IPS-18c (cell line): ENCODE data around the gene MRPS34.

Experiments used
- H3K4me3 ChIP-seq: 2 replicates; pipeline ENCODE4 v1.7.0; 2013; ENCODE audit warnings: low read depth, mild to moderate bottlenecking, low read length, moderate library complexity; ENCODE audit not compliant: insufficient read depth
- H3K9me3 ChIP-seq: one replicate; pipeline ENCODE4 v1.6.1; 2013; ENCODE audit warnings: mild to moderate bottlenecking, low read length, moderate library complexity; ENCODE audit not compliant: control insufficient read depth, insufficient read depth

The MRPS34 gene

GRCh38 chr16:1787056-1787321 is 14.1 kb upstream of the MRPS34 start:
- Histone ChIP-seq H3K4me3 (no peak overlapping the region), H3K9me3 (peaks cover 4% of the 10 kb centered on the region)

GRCh38 chr16:1786242-1787055 is 13.5 kb upstream of the MRPS34 start:
- Histone ChIP-seq H3K4me3 (no peak overlapping the region), H3K9me3 (peaks cover 4% of the 10 kb centered on the region)

- no peak overlapping the region for H3K4me3 ChIP-seq
- H3K9me3 ChIP-seq: peaks cover 4% of the 10 kb centered on the region
Measured at GRCh38 chr16:1785846-1786170, 12.9 kb upstream of the MRPS34 start.

- H3K9me3 ChIP-seq: peaks cover 4% of the 10 kb centered on the region
- H3K4me3 ChIP-seq: no peak overlapping the region
Measured at GRCh38 chr16:1784977-1785845, 12.3 kb upstream of the MRPS34 start.

GRCh38 chr16:1782408-1783264 is 9.7 kb upstream of the MRPS34 start, which contains the start of the genes NUBP2 and SPSB3:
NUBP2 (plus strand) TSS chr16:1782960; CDS start chr16:1783021, 61 bp downstream.
SPSB3 (minus strand) TSS chr16:1782571; CDS start chr16:1781483, 1,088 bp downstream.
- peak within 1 kb of the TSS; percentile 80 for H3K4me3 ChIP-seq
- H3K9me3 ChIP-seq: peaks cover 4% of the 10 kb centered on the region

GRCh38 chr16:1781758-1782407 is 8.9 kb upstream of the MRPS34 start:
- H3K4me3 ChIP-seq: peak overlapping the region; percentile 74
- peaks cover 4% of the 10 kb centered on the region for H3K9me3 ChIP-seq

GRCh38 chr16:1781254-1781653 is 8.3 kb upstream of the MRPS34 start:
- peaks cover 4% of the 10 kb centered on the region for H3K9me3 ChIP-seq
- peak overlapping the region; percentile 74 for H3K4me3 ChIP-seq

GRCh38 chr16:1780677-1781072 is 7.7 kb upstream of the MRPS34 start:
- peaks cover 4% of the 10 kb centered on the region for H3K9me3 ChIP-seq
- no peak overlapping the region for H3K4me3 ChIP-seq

GRCh38 chr16:1779741-1780676 is 7.1 kb upstream of the MRPS34 start:
- no peak overlapping the region for H3K4me3 ChIP-seq
- peaks cover 4% of the 10 kb centered on the region for H3K9me3 ChIP-seq

GRCh38 chr16:1779234-1779701 is 6.3 kb upstream of the MRPS34 start:
- peaks cover 4% of the 10 kb centered on the region for H3K9me3 ChIP-seq

GRCh38 chr16:1778200-1779179 is 5.6 kb upstream of the MRPS34 start:
- Histone ChIP-seq H3K9me3 (peaks cover 4% of the 10 kb centered on the region), H3K4me3 (no peak overlapping the region)

More at GRCh38 chr16:1779234-1779701, 6.3 kb upstream of the MRPS34 start:
- H3K4me3 ChIP-seq: no peak overlapping the region

- Histone ChIP-seq H3K4me3 (no peak overlapping the region), H3K9me3 (no peaks in the 10 kb centered on the region)
Measured at GRCh38 chr16:1777375-1778199, 4.7 kb upstream of the MRPS34 start.

GRCh38 chr16:1776991-1777374 is 4.0 kb upstream of the MRPS34 start:
- Histone ChIP-seq H3K9me3 (no peaks in the 10 kb centered on the region), H3K4me3 (no peak overlapping the region)

- H3K9me3 ChIP-seq: no peaks in the 10 kb centered on the region
- H3K4me3 ChIP-seq: no peak overlapping the region
Measured at GRCh38 chr16:1776672-1776955, 3.7 kb upstream of the MRPS34 start.
